HG02840 (cell line): ENCODE results near the gene HSD3B2.

Experiments used
- ATAC-seq: cut with Tn5 transposase; IDR thresholded peaks from one replicate; pipeline ENCODE4 v1.9.1; 2021; ENCODE audit warnings: mild to moderate bottlenecking, moderate library complexity, moderate number of reproducible peaks; ENCODE audit not compliant: unreplicated experiment, low FRiP score

HSD3B2 gene

DNA sequence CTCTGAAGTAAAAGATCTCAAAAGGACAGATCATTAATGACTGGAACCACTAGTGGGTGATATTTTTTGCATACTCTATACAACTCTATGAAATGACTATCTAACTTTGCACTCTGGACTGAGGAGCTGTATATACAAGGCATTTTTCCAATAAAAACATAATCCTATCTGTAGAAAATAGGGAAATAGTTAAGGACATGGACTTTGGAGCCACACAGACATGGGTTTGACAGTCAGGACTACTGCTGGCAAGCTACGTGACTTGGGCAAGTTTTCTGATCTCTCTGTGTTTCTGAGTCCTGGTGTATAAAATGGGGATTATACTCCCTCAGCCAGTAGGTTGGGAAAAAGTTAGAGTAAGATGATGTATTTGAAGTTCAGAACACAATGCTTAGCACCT, 20.9 kb upstream of the HSD3B2 start:
- ATAC-seq: no peak

- no peak for ATAC-seq
These were observed 18.0 kb upstream of the HSD3B2 start for GRCh38 chr1:119396982-119397381.

DNA sequence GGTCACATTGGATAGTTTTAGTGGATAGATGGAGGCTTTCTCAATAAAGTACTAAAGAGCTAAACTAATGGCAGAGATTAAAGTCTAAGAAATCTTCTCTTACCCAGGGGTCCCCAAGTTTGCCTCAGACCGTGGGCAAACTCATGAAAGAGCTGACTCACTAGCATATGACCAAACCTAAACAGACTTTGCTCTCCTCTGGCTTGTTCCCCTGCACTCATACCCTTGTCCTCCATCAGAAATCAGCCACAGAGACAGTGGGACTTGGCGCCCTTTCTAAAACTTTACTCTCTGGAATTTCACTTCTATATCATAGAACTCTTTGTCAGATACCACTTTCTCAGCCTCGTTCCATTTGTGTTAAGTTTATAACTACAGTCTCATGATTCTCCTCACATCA, 17.0 kb upstream of the HSD3B2 start:
- no peak for ATAC-seq

GRCh38 chr1:119404736-119405135, 10.2 kb upstream of the HSD3B2 start:
- no peak for ATAC-seq

- ATAC-seq: no peak
These were observed 5.2 kb upstream of the HSD3B2 start for GRCh38 chr1:119409731-119410130.

DNA sequence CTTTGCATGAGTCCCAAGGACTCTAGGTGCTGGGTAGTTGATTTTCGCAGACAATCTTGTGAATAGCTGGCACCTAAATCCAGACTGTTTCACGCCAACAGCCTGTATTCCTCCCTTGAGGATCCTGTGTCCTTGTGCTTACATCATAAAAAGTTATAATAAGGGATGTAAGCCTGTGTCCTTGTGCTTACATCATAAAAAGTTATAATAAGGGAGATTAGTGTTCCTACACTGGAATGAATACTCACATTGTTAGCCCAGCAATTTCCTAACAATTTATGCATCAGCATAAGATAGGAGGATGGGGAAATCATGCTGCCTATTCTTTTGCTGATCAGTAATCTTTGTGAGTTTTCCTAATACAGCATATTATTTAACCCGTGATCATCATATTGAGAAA, 4.0 kb upstream of the HSD3B2 start:
- no peak for ATAC-seq

DNA sequence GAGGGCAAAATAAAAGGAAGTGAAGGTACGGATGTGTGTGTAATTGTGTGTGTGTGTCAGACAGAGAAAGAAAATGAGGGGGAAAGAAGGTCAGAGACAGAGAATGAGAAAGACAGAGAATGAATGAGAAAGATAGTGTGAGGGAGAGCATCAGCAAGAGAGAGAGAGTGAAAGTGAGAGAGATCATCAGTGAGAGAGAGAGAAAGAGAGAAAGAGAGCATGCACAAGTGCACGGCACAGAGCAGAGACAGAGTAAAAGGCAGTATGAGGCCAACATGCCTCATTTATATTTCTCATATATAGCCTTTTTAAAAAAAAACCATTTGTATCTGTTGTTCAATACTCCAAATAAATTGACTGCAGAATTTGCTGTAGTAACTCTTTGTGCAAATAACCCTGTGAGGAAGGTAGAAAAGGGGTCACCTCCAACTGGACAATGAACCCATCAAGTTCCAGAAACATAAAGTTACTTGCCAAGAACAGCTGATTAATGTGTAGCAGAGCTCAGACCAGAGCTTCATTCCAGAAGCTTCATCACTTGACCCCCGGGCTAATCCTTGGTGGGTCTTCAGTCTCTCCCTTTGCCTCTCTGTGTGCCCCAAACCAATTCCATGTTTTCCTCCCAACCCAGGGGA, 1.2 kb downstream of the HSD3B2 start:
- ATAC-seq: no peak

- no peak for ATAC-seq
These were observed 4.2 kb downstream of the HSD3B2 start for GRCh38 chr1:119419109-119419508.

DNA sequence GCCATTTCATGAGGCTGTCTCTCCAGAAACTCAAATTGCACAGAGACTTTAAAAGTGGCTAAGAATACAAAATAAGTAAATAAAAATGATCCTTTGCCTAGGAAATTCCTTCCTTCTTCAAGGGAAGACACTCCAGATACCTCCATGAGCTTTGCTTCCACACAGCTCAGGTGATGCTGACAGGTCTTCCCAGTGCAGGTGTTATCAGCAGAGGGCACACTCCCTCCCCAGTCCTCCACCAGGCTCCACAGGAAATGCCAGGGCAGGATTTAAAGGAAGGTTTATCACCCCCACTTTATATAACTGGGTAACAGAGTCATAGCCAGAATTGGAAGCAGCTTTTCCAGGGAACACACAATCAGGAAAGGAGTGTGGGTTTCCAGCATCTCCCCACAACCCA, 5.7 kb downstream of the HSD3B2 start:
- no peak for ATAC-seq

DNA sequence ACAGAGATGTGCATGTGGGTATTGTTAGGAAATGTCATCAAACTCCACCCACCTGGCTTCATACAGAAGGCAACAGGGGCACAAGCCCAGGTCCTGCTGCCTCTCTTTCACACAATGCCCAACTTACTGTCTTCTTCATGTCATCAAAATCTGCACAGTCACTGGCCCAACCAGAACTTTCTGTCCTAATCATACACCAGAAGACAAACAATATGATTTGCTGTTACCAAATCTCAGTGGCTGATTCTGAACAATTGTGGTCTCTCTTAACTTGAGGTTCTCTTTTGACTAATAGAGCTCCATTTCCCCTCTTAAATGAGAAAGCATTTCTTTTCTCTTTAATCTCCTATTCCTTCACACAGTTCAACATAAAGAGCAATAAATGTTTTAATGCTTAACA, 7.7 kb downstream of the HSD3B2 start:
- ATAC-seq: no peak

DNA sequence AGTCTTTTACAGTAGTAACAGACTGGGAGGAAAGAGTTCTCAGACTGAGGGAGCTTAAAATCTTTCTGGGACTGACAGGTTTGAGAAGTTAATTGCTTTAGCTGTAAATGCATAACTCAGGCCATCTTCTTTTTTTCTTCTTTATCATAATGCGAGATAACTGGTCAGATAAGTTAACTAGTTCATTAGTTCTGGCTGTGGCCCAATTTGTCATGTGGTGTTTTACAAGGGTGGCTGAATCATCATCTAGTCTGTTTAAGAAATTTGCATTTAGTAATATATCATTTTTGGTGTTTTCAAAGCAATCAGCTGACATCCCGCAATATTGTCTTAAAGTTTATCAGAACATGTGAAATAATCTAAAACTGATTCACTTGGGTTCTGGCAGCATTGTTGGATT, 14.0 kb downstream of the HSD3B2 start:
- ATAC-seq: no peak

- no peak for ATAC-seq
These were observed 14.7 kb downstream of the HSD3B2 start for GRCh38 chr1:119429687-119430086.

DNA sequence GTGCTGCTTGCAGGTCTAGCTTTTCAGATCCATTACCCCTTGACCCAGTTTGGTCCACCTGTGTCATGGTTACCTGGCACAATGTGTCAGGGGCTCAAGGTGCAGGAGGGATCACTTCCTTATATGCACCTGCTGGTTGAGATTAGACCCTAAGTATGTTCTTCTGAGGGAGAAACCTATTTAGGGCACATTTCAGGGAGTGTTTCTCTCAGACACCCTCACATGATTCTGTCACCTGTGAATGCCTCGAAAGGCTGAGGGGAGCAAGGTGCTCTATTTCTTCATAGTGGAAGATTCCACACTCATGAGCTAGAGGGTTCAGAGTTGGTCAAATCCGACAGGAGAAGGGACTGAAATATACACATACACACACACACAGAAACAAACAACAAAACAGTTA, 15.5 kb downstream of the HSD3B2 start:
- ATAC-seq: no peak

- ATAC-seq: no peak
These were observed 16.9 kb downstream of the HSD3B2 start for GRCh38 chr1:119431836-119432235.

- ATAC-seq: no peak
These were observed 20.1 kb downstream of the HSD3B2 start for GRCh38 chr1:119435052-119435451.

- ATAC-seq: no peak
These were observed 23.8 kb downstream of the HSD3B2 start for GRCh38 chr1:119438761-119439160.

DNA sequence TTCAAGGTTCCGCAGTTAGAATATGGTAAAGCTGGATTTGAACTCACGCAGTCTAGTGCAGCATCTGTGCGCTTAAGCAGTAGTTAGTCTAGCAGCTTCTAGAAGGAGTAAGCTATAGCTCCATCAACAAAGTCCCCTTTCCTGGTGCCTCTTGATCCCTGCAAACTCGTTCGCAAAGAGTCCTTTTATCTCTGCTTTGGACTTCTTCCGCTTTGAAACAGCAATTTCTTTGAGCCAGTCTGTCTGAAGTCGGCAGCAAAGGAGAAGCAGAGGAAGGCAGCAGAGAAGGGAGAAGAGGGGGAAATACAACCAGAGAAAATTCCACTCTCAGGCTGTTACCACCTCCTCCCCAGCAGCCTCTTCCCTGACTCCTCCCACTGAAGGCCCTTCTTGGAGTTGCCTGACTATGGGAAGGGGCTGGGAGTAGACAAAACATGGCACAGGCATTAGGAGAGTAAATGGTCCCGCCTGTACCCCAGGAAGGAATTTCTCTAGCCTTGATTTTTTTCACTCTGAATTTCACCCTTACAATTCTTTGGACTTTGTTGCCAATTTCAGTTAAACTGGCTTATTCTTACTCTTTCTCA, 25.9 kb downstream of the HSD3B2 start:
- no peak for ATAC-seq

GRCh38 chr1:119442756-119443155, 27.8 kb downstream of the HSD3B2 start:
- no peak for ATAC-seq

- ATAC-seq: no peak
These were observed 31.4 kb downstream of the HSD3B2 start for GRCh38 chr1:119446321-119446720.

DNA sequence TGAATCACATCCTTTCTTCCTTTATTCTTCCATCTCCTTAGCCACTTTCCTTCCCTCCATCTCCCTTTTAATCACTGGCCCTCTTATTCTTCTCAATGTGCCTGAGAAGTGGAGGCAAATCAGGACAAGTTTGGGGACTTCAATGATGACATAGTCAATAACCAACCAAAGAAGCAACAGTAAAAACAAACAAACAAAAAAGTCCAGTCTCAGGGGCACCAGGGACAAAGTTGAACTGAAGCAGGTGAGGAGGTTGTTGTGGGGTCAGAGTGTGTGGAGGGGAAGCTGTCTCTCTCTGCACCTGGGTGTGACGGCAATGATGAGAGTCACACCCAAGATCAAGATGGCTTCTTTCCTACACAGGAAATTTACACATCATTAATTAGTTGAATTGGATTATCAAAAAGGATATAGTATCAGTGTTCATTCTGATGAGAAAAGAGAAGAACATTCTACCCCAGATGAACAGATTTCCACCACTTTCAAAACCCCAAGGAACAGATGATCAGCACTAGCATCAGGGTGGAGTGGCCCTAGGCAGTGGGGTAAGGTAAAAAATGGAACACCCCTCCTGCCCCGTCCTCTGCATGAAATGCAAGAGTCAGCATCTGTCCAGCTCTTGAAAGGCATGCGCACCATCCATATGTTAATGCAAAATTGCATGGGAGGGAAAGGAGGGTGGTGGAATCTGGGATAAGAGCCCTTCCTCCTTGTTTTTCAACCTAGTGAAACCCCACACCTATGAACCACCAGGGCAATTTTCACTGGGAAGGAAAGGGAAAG, 32.6 kb downstream of the HSD3B2 start:
- no peak for ATAC-seq

- ATAC-seq: no peak
These were observed 33.2 kb downstream of the HSD3B2 start for GRCh38 chr1:119448127-119448511.

- no peak for ATAC-seq
These were observed 35.0 kb downstream of the HSD3B2 start for GRCh38 chr1:119449971-119450370.
